OCI-LY3 (cell line): ENCODE results near the gene BRD1.

Source experiments
- H2AFZ ChIP-seq: fragments of 200-600, 300-600 bp; shearing (Covaris generic); 2 replicates; pipeline ENCODE4 v1.6.0; 2014; ENCODE audit warnings: antibody characterized with exemption, low read depth, low read length
- H3K27ac ChIP-seq: fragments of 200-600, 300-600 bp; sonication (generic); 2 replicates; pipeline ENCODE4 v1.5.1; 2014; ENCODE audit warnings: mild to moderate bottlenecking, low read length, moderate library complexity, mixed read lengths
- H3K27me3 ChIP-seq: fragments of 200-600, 300-600 bp; sonication (generic); 2 replicates; pipeline ENCODE4 v1.6.1; 2014; ENCODE audit warnings: low read depth, low read length, mixed read lengths
- H3K36me3 ChIP-seq: fragments of 200-600, 300-600 bp; sonication (generic); replicated peaks from 2 replicates; pipeline ENCODE3; 2014; ENCODE audit warnings: low read depth, low read length, mixed read lengths
- H3K4me1 ChIP-seq: fragments of 300-600, 200-600 bp; sonication (generic); 2 replicates; pipeline ENCODE4 v1.6.1; 2014; ENCODE audit warnings: low read length, mixed read lengths
- H3K4me2 ChIP-seq: fragments of 200-600, 300-600 bp; sonication (generic); 2 replicates; pipeline ENCODE4 v1.6.1; 2014; ENCODE audit warnings: low read length, mixed read lengths
- H3K4me3 ChIP-seq: fragments of 300-600, 200-600 bp; sonication (generic); 2 replicates; pipeline ENCODE4 v1.5.1; 2014; ENCODE audit warnings: antibody characterized with exemption, mild to moderate bottlenecking, low read length, moderate library complexity
- H3K79me2 ChIP-seq: fragments of 300-600, 200-600 bp; shearing (Covaris generic); 2 replicates; pipeline ENCODE4 v1.6.1; 2014; ENCODE audit warnings: mild to moderate bottlenecking, low read length, mixed read lengths
- H3K9ac ChIP-seq: fragments of 300-600, 200-600 bp; shearing (Covaris generic); 2 replicates; pipeline ENCODE4 v1.6.0; 2014; ENCODE audit warnings: mild to moderate bottlenecking, low read length, moderate library complexity
- H3K9me3 ChIP-seq: fragments of 200-600, 300-600 bp; shearing (Covaris generic); 2 replicates; pipeline ENCODE4 v1.6.1; 2014; ENCODE audit warnings: low read length, mixed read lengths; ENCODE audit not compliant: insufficient read depth
- H4K20me1 ChIP-seq: fragments of 200-600, 300-600 bp; sonication (generic); 2 replicates; pipeline ENCODE4 v1.6.1; 2016; ENCODE audit warnings: low read length, mixed read lengths; ENCODE audit not compliant: insufficient read depth
- CTCF ChIP-seq: fragments of 200-600, 300-600 bp; sonication (generic); IDR thresholded peaks from 2 replicates; pipeline ENCODE4 v1.5.1; 2014; ENCODE audit warnings: antibody characterized with exemption, low read length, low read depth
- EZH2phosphoT487 ChIP-seq: fragments of 200-600 bp; shearing (Covaris generic); IDR thresholded peaks from 2 replicates; pipeline ENCODE4 v1.6.1; 2018; ENCODE audit warnings: antibody characterized with exemption, mixed run types, low read depth

The BRD1 gene

DNA sequence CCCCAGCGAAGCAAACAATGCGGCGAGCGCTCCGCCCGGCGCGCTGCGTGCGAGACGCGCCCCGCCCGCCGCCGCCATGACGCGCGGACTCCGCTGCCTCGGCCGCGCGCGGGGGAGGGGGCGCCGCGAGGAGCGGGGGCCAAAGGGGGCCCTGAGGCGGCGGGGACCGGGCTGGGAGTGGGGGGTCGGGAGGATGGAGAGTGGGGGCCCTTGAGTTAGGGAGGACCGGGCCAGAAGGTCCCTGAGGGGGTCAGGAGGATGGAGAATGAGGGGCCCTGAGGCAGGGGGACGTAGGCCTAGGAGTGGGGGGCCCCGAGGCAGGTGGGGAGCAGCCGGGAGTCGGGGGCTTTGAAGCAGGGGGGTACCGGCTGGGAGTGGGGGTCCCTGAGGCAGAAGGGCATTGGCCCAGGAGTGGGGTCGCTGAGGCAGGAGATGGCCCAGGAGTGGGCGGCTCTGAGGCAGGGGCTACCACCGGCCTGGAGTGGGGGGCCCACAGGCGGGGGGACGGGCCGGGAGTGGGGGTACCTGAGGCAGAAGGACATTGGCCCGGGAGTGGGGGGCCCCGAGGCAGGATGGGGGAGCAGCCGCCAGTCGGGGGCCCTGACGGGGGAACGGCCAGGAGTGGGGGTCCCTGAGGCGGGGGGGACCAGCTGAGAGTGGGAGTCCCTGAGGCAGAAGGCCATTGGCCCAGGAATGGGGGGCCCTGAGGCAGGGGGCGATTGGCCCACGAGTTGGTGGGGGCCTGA lies at the start of gene BRD1:
BRD1 (minus strand) TSS at position 21 of the 746 bp plus-strand sequence. CDS start 3,556 bp downstream, outside the sequence.
- Histone ChIP-seq H3K36me3 (peaks cover 12% of the 10 kb centered on the region), H3K79me2 (peaks cover 46% of the 10 kb centered on the region), H4K20me1 (peaks cover 32% of the 10 kb centered on the region), H3K4me2 (peak within 1 kb of the TSS; percentile 97), H3K9me3 (no peaks in the 10 kb centered on the region; the same call in 1 of the 2 replicates), H3K4me3 (peak within 1 kb of the TSS; percentile 99), H3K9ac (peak within 1 kb of the TSS; percentile 91), H3K4me1 (peaks cover 17% of the 10 kb centered on the region), H3K27me3 (peaks cover 3% of the 10 kb centered on the region; the same call in 1 of the 2 replicates), H3K27ac (peak within 1 kb of the TSS; percentile 47), H2AFZ (no peak within 1 kb of the TSS)
- TF ChIP-seq EZH2phosphoT487 (no peak), CTCF (no peak)

DNA sequence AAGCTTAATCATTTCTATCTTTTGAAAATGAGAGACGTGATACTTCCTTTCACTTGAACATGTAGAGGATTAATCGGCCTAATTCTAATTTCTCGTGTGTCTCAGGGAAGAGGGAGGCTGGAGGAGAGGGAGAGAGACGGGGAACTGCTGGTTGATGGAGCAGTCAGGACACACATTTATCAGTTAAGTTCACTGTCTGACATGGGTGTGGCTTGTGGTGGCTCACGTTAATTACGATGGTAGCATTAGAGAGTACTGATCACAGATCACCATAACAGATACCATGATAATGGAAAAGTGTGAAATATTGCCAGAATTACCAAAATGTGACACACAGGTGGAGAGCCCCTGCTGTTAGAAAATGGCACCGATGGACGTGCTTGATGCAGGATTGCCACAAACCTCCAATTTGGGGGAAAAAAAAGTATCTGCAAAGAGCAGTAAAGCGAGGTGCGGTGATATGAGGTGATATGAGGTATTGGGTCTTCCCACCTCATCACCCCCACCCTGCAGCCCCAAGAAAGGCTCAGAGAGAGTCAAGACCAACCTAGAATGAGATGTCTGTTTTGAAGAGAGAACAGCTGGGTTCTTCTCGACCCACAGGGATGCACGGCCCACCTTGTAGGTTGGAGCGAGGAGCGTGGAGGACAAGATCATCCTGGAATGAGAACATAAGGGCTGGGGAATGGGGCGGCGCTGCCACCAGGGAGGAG lies 45.7 kb upstream of the BRD1 start:
- Histone ChIP-seq H3K36me3 (peaks cover 20% of the 10 kb centered on the region), H3K4me2 (no peak overlapping the region), H3K9ac (no peak overlapping the region), H3K4me3 (no peak overlapping the region), H3K27me3 (no peaks in the 10 kb centered on the region), H3K9me3 (no peaks in the 10 kb centered on the region), H2AFZ (no peak overlapping the region), H3K4me1 (no peaks in the 10 kb centered on the region), H3K79me2 (peaks cover 75% of the 10 kb centered on the region), H3K27ac (no peak overlapping the region), H4K20me1 (peaks cover 8% of the 10 kb centered on the region)
- TF ChIP-seq EZH2phosphoT487, result no peak
- no peak for TF ChIP-seq CTCF

- Histone ChIP-seq H3K36me3 (peaks cover 25% of the 10 kb centered on the region), H3K4me2 (no peak overlapping the region), H3K9ac (no peak overlapping the region), H4K20me1 (peaks cover 8% of the 10 kb centered on the region), H3K4me3 (no peak overlapping the region), H3K27ac (no peak overlapping the region), H2AFZ (no peak overlapping the region), H3K79me2 (peaks cover 82% of the 10 kb centered on the region), H3K9me3 (no peaks in the 10 kb centered on the region), H3K4me1 (no peaks in the 10 kb centered on the region), H3K27me3 (no peaks in the 10 kb centered on the region)
- TF ChIP-seq EZH2phosphoT487, result no peak
- no peak for TF ChIP-seq CTCF
Measured at GRCh38 chr22:49872347-49872746, 44.7 kb upstream of the BRD1 start.

- Histone ChIP-seq H4K20me1 (peaks cover 8% of the 10 kb centered on the region), H3K27ac (no peak overlapping the region), H3K36me3 (peaks cover 34% of the 10 kb centered on the region), H3K79me2 (peaks cover 86% of the 10 kb centered on the region), H3K27me3 (no peaks in the 10 kb centered on the region), H3K4me2 (no peak overlapping the region), H3K9me3 (no peaks in the 10 kb centered on the region), H3K4me3 (no peak overlapping the region), H2AFZ (no peak overlapping the region), H3K4me1 (no peaks in the 10 kb centered on the region), H3K9ac (no peak overlapping the region)
- TF ChIP-seq EZH2phosphoT487 (no peak), CTCF (no peak)
Measured at GRCh38 chr22:49871482-49871881, 43.8 kb upstream of the BRD1 start.
